Peyer's patch (tissue), 4 donors: ENCODE results near the gene CHKB.

ENCODE experiments used
- POLR2A ChIP-seq, 2 donors: fragments of 450-650 bp; IDR thresholded peaks; one replicate each; pipeline ENCODE4 v1.5.1; 2017; ENCODE audit warnings: antibody characterized with exemption in 2 of 2, mild to moderate bottlenecking in 2 of 2, moderate library complexity in 2 of 2
- TF ChIP-seq, protein P1 (sequence below), 6 experiments: fragments of 450-650 bp in 4 of 6; fragments of 200-600 bp in 2 of 6; sonication (generic) in 1 of 6; IDR thresholded peaks; one replicate each; pipeline ENCODE4 v1.5.1; 2017 to 2019; ENCODE audit warnings: antibody characterized with exemption in 6 of 6, mild to moderate bottlenecking in 3 of 6, moderate library complexity in 1 of 6

DNA sequence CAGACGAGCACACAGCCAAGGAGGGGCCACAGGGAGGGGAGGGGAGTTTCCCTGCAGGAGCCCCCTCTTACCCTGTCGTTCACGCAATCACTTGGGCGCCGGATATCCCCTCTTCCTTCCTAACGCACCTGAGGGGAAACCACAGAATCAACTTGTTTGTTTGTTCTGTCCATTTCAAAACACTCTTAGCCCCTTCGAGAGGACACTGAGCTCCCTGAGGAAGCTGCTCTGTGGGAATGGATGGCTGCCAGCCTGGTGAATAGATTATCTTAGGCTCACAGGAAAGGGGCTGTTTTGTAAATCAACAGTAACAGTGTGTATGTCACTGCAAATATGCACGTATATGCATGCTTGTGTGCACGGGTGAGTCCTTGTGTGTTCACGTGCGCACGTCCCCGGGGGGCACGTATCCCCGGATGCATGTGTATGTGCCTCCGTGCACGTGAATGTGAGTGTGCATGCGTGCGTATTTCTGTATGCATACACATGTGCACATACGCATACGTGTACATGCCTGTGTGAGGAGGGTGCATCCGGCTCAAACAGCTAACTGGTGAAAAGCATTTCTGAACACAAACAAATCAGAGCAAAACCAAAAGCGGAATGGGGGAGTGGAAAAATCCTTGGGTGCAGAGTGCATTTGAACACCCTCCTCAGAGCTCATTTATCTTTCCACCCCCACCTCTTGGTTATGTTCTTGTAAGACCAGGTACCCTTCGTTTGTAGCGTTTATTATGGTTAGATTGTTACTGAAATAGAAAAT lies 38.1 kb upstream of the CHKB start:
- TF ChIP-seq, protein P1, sequence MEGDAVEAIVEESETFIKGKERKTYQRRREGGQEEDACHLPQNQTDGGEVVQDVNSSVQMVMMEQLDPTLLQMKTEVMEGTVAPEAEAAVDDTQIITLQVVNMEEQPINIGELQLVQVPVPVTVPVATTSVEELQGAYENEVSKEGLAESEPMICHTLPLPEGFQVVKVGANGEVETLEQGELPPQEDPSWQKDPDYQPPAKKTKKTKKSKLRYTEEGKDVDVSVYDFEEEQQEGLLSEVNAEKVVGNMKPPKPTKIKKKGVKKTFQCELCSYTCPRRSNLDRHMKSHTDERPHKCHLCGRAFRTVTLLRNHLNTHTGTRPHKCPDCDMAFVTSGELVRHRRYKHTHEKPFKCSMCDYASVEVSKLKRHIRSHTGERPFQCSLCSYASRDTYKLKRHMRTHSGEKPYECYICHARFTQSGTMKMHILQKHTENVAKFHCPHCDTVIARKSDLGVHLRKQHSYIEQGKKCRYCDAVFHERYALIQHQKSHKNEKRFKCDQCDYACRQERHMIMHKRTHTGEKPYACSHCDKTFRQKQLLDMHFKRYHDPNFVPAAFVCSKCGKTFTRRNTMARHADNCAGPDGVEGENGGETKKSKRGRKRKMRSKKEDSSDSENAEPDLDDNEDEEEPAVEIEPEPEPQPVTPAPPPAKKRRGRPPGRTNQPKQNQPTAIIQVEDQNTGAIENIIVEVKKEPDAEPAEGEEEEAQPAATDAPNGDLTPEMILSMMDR (IDR thresholded peaks at IDR 0.05): peak in 4 of 6 experiments; percentile 82 to 84 (median 83)
- no peak for TF ChIP-seq POLR2A (IDR thresholded peaks at IDR 0.05)
